ENCODE results near the gene FMN1.

FMN1 gene, protein sequence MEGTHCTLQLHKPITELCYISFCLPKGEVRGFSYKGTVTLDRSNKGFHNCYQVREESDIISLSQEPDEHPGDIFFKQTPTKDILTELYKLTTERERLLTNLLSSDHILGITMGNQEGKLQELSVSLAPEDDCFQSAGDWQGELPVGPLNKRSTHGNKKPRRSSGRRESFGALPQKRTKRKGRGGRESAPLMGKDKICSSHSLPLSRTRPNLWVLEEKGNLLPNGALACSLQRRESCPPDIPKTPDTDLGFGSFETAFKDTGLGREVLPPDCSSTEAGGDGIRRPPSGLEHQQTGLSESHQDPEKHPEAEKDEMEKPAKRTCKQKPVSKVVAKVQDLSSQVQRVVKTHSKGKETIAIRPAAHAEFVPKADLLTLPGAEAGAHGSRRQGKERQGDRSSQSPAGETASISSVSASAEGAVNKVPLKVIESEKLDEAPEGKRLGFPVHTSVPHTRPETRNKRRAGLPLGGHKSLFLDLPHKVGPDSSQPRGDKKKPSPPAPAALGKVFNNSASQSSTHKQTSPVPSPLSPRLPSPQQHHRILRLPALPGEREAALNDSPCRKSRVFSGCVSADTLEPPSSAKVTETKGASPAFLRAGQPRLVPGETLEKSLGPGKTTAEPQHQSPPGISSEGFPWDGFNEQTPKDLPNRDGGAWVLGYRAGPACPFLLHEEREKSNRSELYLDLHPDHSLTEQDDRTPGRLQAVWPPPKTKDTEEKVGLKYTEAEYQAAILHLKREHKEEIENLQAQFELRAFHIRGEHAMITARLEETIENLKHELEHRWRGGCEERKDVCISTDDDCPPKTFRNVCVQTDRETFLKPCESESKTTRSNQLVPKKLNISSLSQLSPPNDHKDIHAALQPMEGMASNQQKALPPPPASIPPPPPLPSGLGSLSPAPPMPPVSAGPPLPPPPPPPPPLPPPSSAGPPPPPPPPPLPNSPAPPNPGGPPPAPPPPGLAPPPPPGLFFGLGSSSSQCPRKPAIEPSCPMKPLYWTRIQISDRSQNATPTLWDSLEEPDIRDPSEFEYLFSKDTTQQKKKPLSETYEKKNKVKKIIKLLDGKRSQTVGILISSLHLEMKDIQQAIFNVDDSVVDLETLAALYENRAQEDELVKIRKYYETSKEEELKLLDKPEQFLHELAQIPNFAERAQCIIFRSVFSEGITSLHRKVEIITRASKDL (N-terminal part only)

GRCh38 chr15:33194704-33195670, at the start of gene FMN1:
TSS of gene FMN1 (minus strand) at chr15:33194714. CDS start at chr15:33154914, 39,800 bp downstream.
- DNase-seq (ENCODE audit: insufficient read length, low spot score) (peak; percentile 92), FAIRE-seq (peak; percentile 72)
- 0 out of 2 replicates have a peak, but pooled peaks have one; percentile 6 for TF ChIP-seq POLR2A (IDR thresholded peaks at IDR 0.05; ENCODE audit: low read depth, low read length)

GRCh38 chr15:33243869-33244268, 49.4 kb upstream of the FMN1 start:
- no peak for TF ChIP-seq POLR2A (IDR thresholded peaks at IDR 0.05; ENCODE audit: low read depth, low read length)
- DNase-seq (ENCODE audit: insufficient read length, low spot score) (no peak), FAIRE-seq (peak; percentile 75)

GRCh38 chr15:33243393-33243792, 48.9 kb upstream of the FMN1 start:
- FAIRE-seq (no peak), DNase-seq (ENCODE audit: insufficient read length, low spot score) (no peak)
- TF ChIP-seq POLR2A (IDR thresholded peaks at IDR 0.05; ENCODE audit: low read depth, low read length), result no peak

GRCh38 chr15:33242669-33243191, 48.2 kb upstream of the FMN1 start:
- FAIRE-seq, result peak; percentile 85
- no peak for DNase-seq (ENCODE audit: insufficient read length, low spot score)
- no peak for TF ChIP-seq POLR2A (IDR thresholded peaks at IDR 0.05; ENCODE audit: low read depth, low read length)

DNA sequence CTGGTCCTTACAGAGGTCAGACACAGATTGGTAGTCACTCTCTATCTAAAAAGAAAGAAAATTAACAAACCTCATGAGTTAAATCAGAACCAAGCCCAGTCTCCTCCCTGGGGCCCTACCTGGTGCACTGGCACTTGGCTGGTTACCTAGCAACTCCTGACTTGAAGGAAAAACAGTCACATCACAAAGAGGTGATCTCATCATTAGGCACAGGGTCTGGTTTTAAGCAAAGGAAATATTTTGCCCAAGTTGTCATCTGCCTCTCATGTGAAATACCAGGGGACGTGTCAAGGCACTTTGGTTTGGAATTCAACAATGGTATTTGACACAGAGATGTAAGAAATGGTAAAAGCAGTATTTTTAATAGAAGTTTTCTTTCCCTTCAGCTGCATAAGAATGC, 47.7 kb upstream of the FMN1 start:
- FAIRE-seq, result peak; percentile 88
- TF ChIP-seq POLR2A (IDR thresholded peaks at IDR 0.05; ENCODE audit: low read depth, low read length), result no peak
- peak; percentile 64 for DNase-seq (ENCODE audit: insufficient read length, low spot score)

GRCh38 chr15:33236841-33237509, 42.5 kb upstream of the FMN1 start:
- TF ChIP-seq POLR2A (IDR thresholded peaks at IDR 0.05; ENCODE audit: low read depth, low read length), result no peak
- FAIRE-seq, result no peak

DNA sequence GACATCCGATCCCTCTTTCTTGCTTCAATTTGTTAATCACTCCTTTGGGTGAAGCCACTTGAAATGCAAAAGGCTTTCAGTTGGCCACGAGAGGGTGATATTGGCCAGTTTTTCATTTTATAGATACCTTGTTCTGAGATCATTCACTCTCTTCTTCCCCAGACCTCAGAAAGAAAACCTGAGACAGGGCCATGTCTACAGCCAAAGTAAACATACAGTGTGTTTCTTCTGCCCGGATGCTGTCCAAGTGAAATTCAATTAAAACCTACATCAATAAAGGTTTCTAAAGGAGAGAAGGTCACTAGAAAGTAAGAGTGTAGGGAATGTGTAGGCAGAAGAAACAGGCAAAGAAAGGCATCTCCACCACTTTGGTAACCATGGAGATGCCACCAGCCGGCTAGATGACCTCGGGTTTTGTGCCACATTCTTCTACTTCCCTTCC, 39.5 kb upstream of the FMN1 start:
- no peak for DNase-seq (ENCODE audit: insufficient read length, low spot score)
- FAIRE-seq, result peak; percentile 78
- TF ChIP-seq POLR2A (IDR thresholded peaks at IDR 0.05; ENCODE audit: low read depth, low read length), result no peak

More at GRCh38 chr15:33236841-33237509, 42.5 kb upstream of the FMN1 start:
- DNase-seq (ENCODE audit: insufficient read length, low spot score), result no peak

DNA sequence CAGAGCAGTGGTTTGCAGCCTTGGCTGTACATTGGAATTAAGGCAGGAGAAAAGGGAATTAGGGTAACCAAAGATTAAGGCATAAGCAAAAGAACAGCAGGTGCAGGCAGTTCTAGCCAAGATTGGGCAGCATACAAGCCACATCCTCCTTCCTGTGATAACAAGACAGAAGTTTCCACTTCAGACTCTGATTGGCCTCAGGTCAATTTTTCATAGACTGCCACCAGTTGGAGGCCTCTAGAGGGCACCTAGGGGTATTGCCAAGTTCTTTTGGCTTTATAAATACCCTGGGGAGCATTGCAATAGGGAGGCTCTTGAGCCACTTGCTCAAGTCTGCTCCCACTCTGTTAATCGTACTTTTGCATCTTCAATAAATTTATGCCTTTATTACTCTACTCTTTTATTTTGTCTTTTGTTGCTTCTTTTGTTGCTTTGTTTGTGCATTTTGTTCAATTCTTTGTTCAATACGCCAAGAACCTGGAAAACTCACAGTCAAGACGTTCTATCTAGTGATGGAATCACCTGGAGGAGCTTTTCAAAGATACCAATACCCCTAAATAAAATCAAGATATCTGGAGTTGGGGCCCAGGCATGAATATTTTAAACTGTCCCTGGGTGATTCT, 32.2 kb upstream of the FMN1 start:
- no peak for TF ChIP-seq POLR2A (IDR thresholded peaks at IDR 0.05; ENCODE audit: low read depth, low read length)
- DNase-seq (ENCODE audit: insufficient read length, low spot score) (peak; percentile 26), FAIRE-seq (peak; percentile 94)

DNA sequence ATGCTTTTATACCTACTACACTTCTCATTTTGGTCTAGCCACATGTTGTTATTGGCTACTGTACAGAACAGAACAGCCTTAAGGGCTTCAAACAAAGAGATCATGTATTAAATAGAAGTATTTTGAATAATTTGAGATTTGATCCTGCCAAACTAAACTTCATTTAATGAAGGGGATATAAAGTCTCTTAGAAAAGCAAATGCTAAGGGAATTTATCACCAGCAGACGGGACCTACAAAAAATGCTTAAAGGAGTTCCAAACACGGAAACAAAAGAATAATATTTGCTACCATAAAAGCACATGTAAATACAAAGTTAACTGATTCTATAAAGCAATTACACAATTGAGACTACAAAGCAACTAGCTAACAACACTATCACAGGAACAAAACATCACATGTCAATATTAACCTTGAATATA, 23.6 kb upstream of the FMN1 start:
- TF ChIP-seq POLR2A (IDR thresholded peaks at IDR 0.05; ENCODE audit: low read depth, low read length), result no peak
- FAIRE-seq, result no peak
- no peak for DNase-seq (ENCODE audit: insufficient read length, low spot score)

- TF ChIP-seq POLR2A (IDR thresholded peaks at IDR 0.05; ENCODE audit: low read depth, low read length), result no peak
- DNase-seq (ENCODE audit: insufficient read length, low spot score) (no peak), FAIRE-seq (no peak)
Measured at GRCh38 chr15:33215941-33216872, 21.7 kb upstream of the FMN1 start.
